K562 (cell line): Measurements from ENCODE around the gene MYH6. TPM values are rescaled to one million over a fixed set of nuclear protein-coding genes. Genes with fewer than 3 reads are reported as not detected.
A peak's percentile ranks its signal among the peaks of the same experiment; 100 is the strongest.

Experiments used
- BRD4 ChIP-seq: fragments of 200-600 bp; sonication (generic); IDR thresholded peaks from 2 replicates; pipeline ENCODE4 v1.6.1; 2017; ENCODE audit warnings: inconsistent platforms
- CCNT2 ChIP-seq: IDR thresholded peaks from 2 replicates; pipeline ENCODE4 v1.6.1; 2011; ENCODE audit warnings: borderline replicate concordance, low read depth, mild to moderate bottlenecking, moderate library complexity, mixed read lengths, low read length; ENCODE audit not compliant: insufficient read length; ENCODE audit errors: extremely low read depth
- JUND ChIP-seq, 2 experiments: IDR thresholded peaks; 2 replicates in 1 of 2; 3 replicates in 1 of 2; pipeline ENCODE4 v1.6.1; 2011; ENCODE audit warnings: borderline replicate concordance in 2 of 2, low read depth in 2 of 2, low read length in 2 of 2, improper control_type of control experiment in 1 of 2, missing biosample characterization in 1 of 2, missing genetic modification characterization in 1 of 2, missing genetic modification reagents in 1 of 2
- NFE2L1 ChIP-seq: fragments of 450-650 bp; IDR thresholded peaks from 2 replicates; pipeline ENCODE4 v1.6.1; 2016; ENCODE audit warnings: missing genetic modification characterization, low read depth, mild to moderate bottlenecking, missing compliant biosample characterization, moderate library complexity, borderline replicate concordance
- NONO ChIP-seq, 2 experiments: fragments of 200-400 bp in 1 of 2; fragments of 450-650 bp in 1 of 2; formaldehyde crosslinking in 1 of 2; IDR thresholded peaks; 2 replicates each; pipeline ENCODE4 v1.6.1; 2017; ENCODE audit warnings: low read depth in 2 of 2, mild to moderate bottlenecking in 2 of 2, moderate library complexity in 2 of 2, low read length in 1 of 2
- PHF8 ChIP-seq: fragments of 200-600 bp; sonication (generic); IDR thresholded peaks from 2 replicates; pipeline ENCODE4 v1.6.1; 2012; ENCODE audit warnings: mixed run types, mild to moderate bottlenecking, inconsistent platforms, low read length, moderate library complexity, borderline replicate concordance
- PURB ChIP-seq: sonication (generic); formaldehyde crosslinking; IDR thresholded peaks from 2 replicates; pipeline ENCODE4 v1.9.0; 2021; ENCODE audit warnings: low read depth, mild to moderate bottlenecking, missing genetic modification reagents
- REST ChIP-seq, 2 experiments: fragments of 450-650 bp; formaldehyde crosslinking in 1 of 2; IDR thresholded peaks; 2 replicates each; pipeline versions ENCODE4 v1.4.0 to v1.6.1; 2014 to 2020; ENCODE audit warnings: mild to moderate bottlenecking in 2 of 2, borderline replicate concordance in 1 of 2, low read depth in 1 of 2
- TFAP4 ChIP-seq: sonication (generic); formaldehyde crosslinking; IDR thresholded peaks from 2 replicates; pipeline ENCODE4 v1.8.0; 2022; ENCODE audit warnings: missing genetic modification reagents, mild to moderate bottlenecking, moderate library complexity, borderline replicate concordance
- ZNF518B ChIP-seq: fragments of 250-450 bp; sonication (Bioruptor Pico); IDR thresholded peaks from 2 replicates; pipeline ENCODE4 v1.5.0; 2021; ENCODE audit warnings: mild to moderate bottlenecking, moderate library complexity
- ZNF589 ChIP-seq: fragments of 200-800 bp; sonication (Bioruptor generic); IDR thresholded peaks from 2 replicates; pipeline ENCODE4 v1.6.1; 2016; ENCODE audit warnings: low read depth, missing genetic modification characterization, missing compliant biosample characterization
- ZNF77 ChIP-seq: fragments of 250-450 bp; sonication (Bioruptor Pico); IDR thresholded peaks from 2 replicates; pipeline ENCODE4 v1.5.0; 2020
- polyA plus RNA-seq, 8 experiments: library from polyadenylated mRNA; depleted of rRNA in 4 of 8; stranded (reverse) in 5 of 8; unstranded in 3 of 8; fragments of >200 nt; fragmentation: Nextera tagmentation in 2 of 8; fragmentation: Illumina TruSeq in 1 of 8; extraction: Ambion mirVana in 2 of 8; extraction: Trizol in 1 of 8; gene quantifications; 2 replicates each; pipeline versions ENCODE4 v1.2.1 to v1.2.3, GENCODE V29; 2011 to 2014; ENCODE audit warnings: inconsistent platforms in 1 of 8, missing spikeins in 1 of 8
- total RNA-seq, 7 experiments: library from RNA; depleted of rRNA in 6 of 7; stranded (reverse); fragments of >200 nt in 6 of 7; fragmentation: Illumina TruSeq in 2 of 7; extraction: Trizol in 2 of 7; gene quantifications; 2 replicates each; pipeline versions ENCODE4 v1.2.1 to v1.2.3, GENCODE V29; 2011 to 2021; ENCODE audit warnings: low replicate concordance in 1 of 7

The MYH6 gene
- total and polyA plus RNA-seq, 9 of the 15 experiments (the other 6 are each of a cell fraction or from before 2014, with no cell fraction given) = not detected

- TF ChIP-seq REST (IDR thresholded peaks at IDR 0.05; ENCODE audit: borderline replicate concordance) = peak; percentile 82
- TF ChIP-seq REST (CRISPR knock-in tag; IDR thresholded peaks at IDR 0.05; ENCODE audit: low read depth) = no peak
- TF ChIP-seq CCNT2 = no peak
- TF ChIP-seq JUND (IDR thresholded peaks at IDR 0.05; ENCODE audit: borderline replicate concordance, low read depth, low read length) = no peak
- no peak for TF ChIP-seq JUND (tag; IDR thresholded peaks at IDR 0.05; ENCODE audit: borderline replicate concordance, low read depth, low read length)
- no peak for TF ChIP-seq ZNF589 (CRISPR knock-in tag)
- no peak for TF ChIP-seq ZNF518B
- TF ChIP-seq PHF8 = no peak
- TF ChIP-seq BRD4 = no peak
- peak; percentile 59; the same call in 1 of the 2 replicates for TF ChIP-seq TFAP4 (CRISPR knock-in tag)
- no peak for TF ChIP-seq ZNF77 (CRISPR knock-in tag)
- TF ChIP-seq NFE2L1 (tag) = no peak
- no peak for TF ChIP-seq NONO (IDR thresholded peaks at IDR 0.05; ENCODE audit: low read depth in 2 of 2, low read length in 1 of 2)
- TF ChIP-seq PURB (CRISPR knock-in tag) = no peak
Observed at GRCh38 chr14:23379366-23380196, 28.5 kb downstream of the MYH6 start (continued).
